ENCODE data around the gene SPSB4. TPM values are rescaled to one million over a fixed set of nuclear protein-coding genes. Genes with fewer than 3 reads are reported as not detected.

SPSB4 gene
- total and polyA plus RNA-seq, 2 donors (not counting 1 experiment from before 2014, with no cell fraction given): not detected

GRCh38 chr3:141087778-141088130, 36.6 kb downstream of the SPSB4 start:
- DNase-seq (ENCODE audit: low read depth in 2 of 2): no peak
- H3K4me2 ChIP-seq (ENCODE audit: extremely low read depth, insufficient read depth, low read length): no peak overlapping the region
- no peak overlapping the region for H3K27ac ChIP-seq (ENCODE audit: insufficient read depth, low read length)
- H3K4me3 ChIP-seq (replicated peaks in 1 of 4; ENCODE audit: control extremely low read depth in 1 of 4, insufficient read depth in 1 of 4, low read depth in 3 of 4, low read length in 4 of 4): no peak overlapping the region
- TF ChIP-seq EZH2 (IDR thresholded peaks at IDR 0.05; ENCODE audit: low read length, missing control alignments): no peak
- TF ChIP-seq, protein P1, sequence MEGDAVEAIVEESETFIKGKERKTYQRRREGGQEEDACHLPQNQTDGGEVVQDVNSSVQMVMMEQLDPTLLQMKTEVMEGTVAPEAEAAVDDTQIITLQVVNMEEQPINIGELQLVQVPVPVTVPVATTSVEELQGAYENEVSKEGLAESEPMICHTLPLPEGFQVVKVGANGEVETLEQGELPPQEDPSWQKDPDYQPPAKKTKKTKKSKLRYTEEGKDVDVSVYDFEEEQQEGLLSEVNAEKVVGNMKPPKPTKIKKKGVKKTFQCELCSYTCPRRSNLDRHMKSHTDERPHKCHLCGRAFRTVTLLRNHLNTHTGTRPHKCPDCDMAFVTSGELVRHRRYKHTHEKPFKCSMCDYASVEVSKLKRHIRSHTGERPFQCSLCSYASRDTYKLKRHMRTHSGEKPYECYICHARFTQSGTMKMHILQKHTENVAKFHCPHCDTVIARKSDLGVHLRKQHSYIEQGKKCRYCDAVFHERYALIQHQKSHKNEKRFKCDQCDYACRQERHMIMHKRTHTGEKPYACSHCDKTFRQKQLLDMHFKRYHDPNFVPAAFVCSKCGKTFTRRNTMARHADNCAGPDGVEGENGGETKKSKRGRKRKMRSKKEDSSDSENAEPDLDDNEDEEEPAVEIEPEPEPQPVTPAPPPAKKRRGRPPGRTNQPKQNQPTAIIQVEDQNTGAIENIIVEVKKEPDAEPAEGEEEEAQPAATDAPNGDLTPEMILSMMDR (conservative IDR thresholded peaks at IDR 0.05 in 1 of 2, IDR thresholded peaks at IDR 0.05 in 1 of 2; ENCODE audit: low read depth in 1 of 2, low read length in 2 of 2): no peak
- no peaks in the 10 kb centered on the region for H3K36me3 ChIP-seq (ENCODE audit: control insufficient read depth, insufficient read depth, low read length)
- peaks cover 4% of the 10 kb centered on the region for H3K27me3 ChIP-seq (ENCODE audit: control insufficient read depth, insufficient read depth, low read length)
- no peaks in the 10 kb centered on the region for H4K20me1 ChIP-seq (ENCODE audit: control insufficient read depth, extremely low read depth, insufficient read depth, low read length)
- H3K79me2 ChIP-seq (ENCODE audit: control insufficient read depth, insufficient read depth, low read length): no peaks in the 10 kb centered on the region
- H3K4me1 ChIP-seq (ENCODE audit: control insufficient read depth, extremely low read depth, insufficient read depth, low read length): no peaks in the 10 kb centered on the region
- no peak overlapping the region for H2AFZ ChIP-seq (ENCODE audit: low read length)
- no peaks in the 10 kb centered on the region for H3K9me3 ChIP-seq (ENCODE audit: control insufficient read depth, insufficient read depth, low read depth, low read length)
- no peak overlapping the region for H3K9ac ChIP-seq (ENCODE audit: insufficient read depth, low read length)

GRCh38 chr3:141089339-141090152, 38.4 kb downstream of the SPSB4 start:
- H3K9me3 ChIP-seq (ENCODE audit: control insufficient read depth, insufficient read depth, low read depth, low read length): no peaks in the 10 kb centered on the region
- no peaks in the 10 kb centered on the region for H3K79me2 ChIP-seq (ENCODE audit: control insufficient read depth, insufficient read depth, low read length)
- no peak overlapping the region for H3K27ac ChIP-seq (ENCODE audit: insufficient read depth, low read length)
- H3K27me3 ChIP-seq (ENCODE audit: control insufficient read depth, insufficient read depth, low read length): peaks cover 4% of the 10 kb centered on the region
- no peak for TF ChIP-seq EZH2 (IDR thresholded peaks at IDR 0.05; ENCODE audit: low read length, missing control alignments)
- TF ChIP-seq, protein P1 (conservative IDR thresholded peaks at IDR 0.05 in 1 of 2, IDR thresholded peaks at IDR 0.05 in 1 of 2; ENCODE audit: low read depth in 1 of 2, low read length in 2 of 2): no peak
- H4K20me1 ChIP-seq (ENCODE audit: control insufficient read depth, extremely low read depth, insufficient read depth, low read length): no peaks in the 10 kb centered on the region
- DNase-seq (ENCODE audit: low read depth in 2 of 2): no peak
- H3K9ac ChIP-seq (ENCODE audit: insufficient read depth, low read length): no peak overlapping the region
- no peak overlapping the region for H2AFZ ChIP-seq (ENCODE audit: low read length)
- H3K4me3 ChIP-seq (replicated peaks in 1 of 4; ENCODE audit: control extremely low read depth in 1 of 4, insufficient read depth in 1 of 4, low read depth in 3 of 4, low read length in 4 of 4): no peak overlapping the region
- H3K4me1 ChIP-seq (ENCODE audit: control insufficient read depth, extremely low read depth, insufficient read depth, low read length): no peaks in the 10 kb centered on the region
- H3K4me2 ChIP-seq (ENCODE audit: extremely low read depth, insufficient read depth, low read length): no peak overlapping the region
- H3K36me3 ChIP-seq (ENCODE audit: control insufficient read depth, insufficient read depth, low read length): no peaks in the 10 kb centered on the region

DNA sequence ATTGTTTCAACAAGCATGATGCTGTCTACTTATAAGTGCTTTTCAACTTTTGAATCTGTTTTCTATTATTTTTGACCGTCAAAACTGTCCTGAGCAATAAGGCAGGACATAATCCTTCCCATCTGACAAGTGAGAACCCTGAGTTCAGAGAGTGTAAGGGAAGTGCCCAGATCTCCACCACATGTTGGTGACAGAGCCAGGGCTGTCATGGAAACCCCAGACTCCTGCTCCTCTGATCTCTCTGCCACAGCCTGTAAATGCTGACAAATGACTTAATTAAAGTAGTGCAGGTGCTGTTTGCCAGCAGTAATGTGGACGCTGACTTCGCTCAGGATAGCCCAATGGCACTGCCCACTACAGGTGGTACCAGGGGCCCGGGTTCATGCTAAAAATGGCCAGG, 40.3 kb downstream of the SPSB4 start:
- no peaks in the 10 kb centered on the region for H3K4me1 ChIP-seq (ENCODE audit: control insufficient read depth, extremely low read depth, insufficient read depth, low read length)
- no peak for DNase-seq (ENCODE audit: low read depth in 2 of 2)
- H3K4me2 ChIP-seq (ENCODE audit: extremely low read depth, insufficient read depth, low read length): no peak overlapping the region
- H3K27ac ChIP-seq (ENCODE audit: insufficient read depth, low read length): no peak overlapping the region
- no peaks in the 10 kb centered on the region for H3K79me2 ChIP-seq (ENCODE audit: control insufficient read depth, insufficient read depth, low read length)
- no peaks in the 10 kb centered on the region for H4K20me1 ChIP-seq (ENCODE audit: control insufficient read depth, extremely low read depth, insufficient read depth, low read length)
- TF ChIP-seq, protein P1 (conservative IDR thresholded peaks at IDR 0.05 in 1 of 2, IDR thresholded peaks at IDR 0.05 in 1 of 2; ENCODE audit: low read depth in 1 of 2, low read length in 2 of 2): no peak
- TF ChIP-seq EZH2 (IDR thresholded peaks at IDR 0.05; ENCODE audit: low read length, missing control alignments): no peak
- H3K27me3 ChIP-seq (ENCODE audit: control insufficient read depth, insufficient read depth, low read length): peaks cover 4% of the 10 kb centered on the region
- H3K4me3 ChIP-seq (replicated peaks in 1 of 4; ENCODE audit: control extremely low read depth in 1 of 4, insufficient read depth in 1 of 4, low read depth in 3 of 4, low read length in 4 of 4): no peak overlapping the region
- no peak overlapping the region for H2AFZ ChIP-seq (ENCODE audit: low read length)
- H3K36me3 ChIP-seq (ENCODE audit: control insufficient read depth, insufficient read depth, low read length): no peaks in the 10 kb centered on the region
- no peak overlapping the region for H3K9ac ChIP-seq (ENCODE audit: insufficient read depth, low read length)
- H3K9me3 ChIP-seq (ENCODE audit: control insufficient read depth, insufficient read depth, low read depth, low read length): no peaks in the 10 kb centered on the region
